Activated naive CD4-positive, alpha-beta T cell treated with anti-CD3 and anti-CD28 coated beads, Interleukin-2, amount 10 ng/mL, durations not matched to agents 7 days and 5 days (primary cell): ENCODE measurements around the gene ACTN4.

Experiments used
- CTCF ChIA-PET: fragments of 350-600 bp; sonication (Branson Sonifier 250); formaldehyde crosslinking; loops from one replicate; lab custom pipeline; 2021; ENCODE audit warnings: antibody characterized with exemption; lab: Charles Lee
- DNase-seq: peaks from one replicate; pipeline ENCODE4 v3.0.0-alpha.2; 2020
- H3K27ac Mint-ChIP-seq: one replicate; pipeline ENCODE4 v1.8.0; 2021; ENCODE audit warnings: mild to moderate bottlenecking, moderate library complexity, mixed read lengths
- H3K27me3 Mint-ChIP-seq: one replicate; pipeline ENCODE4 v1.8.0; 2021; ENCODE audit warnings: mild to moderate bottlenecking, mixed read lengths
- H3K36me3 Mint-ChIP-seq: one replicate; pipeline ENCODE4 v1.8.0; 2021; ENCODE audit warnings: mixed read lengths
- H3K4me1 Mint-ChIP-seq: one replicate; pipeline ENCODE4 v1.8.0; 2021; ENCODE audit warnings: mixed read lengths
- H3K4me3 Mint-ChIP-seq: one replicate; pipeline ENCODE4 v1.8.0; 2021; ENCODE audit warnings: mild to moderate bottlenecking, moderate library complexity, mixed read lengths
- H3K9me3 Mint-ChIP-seq: one replicate; pipeline ENCODE4 v1.8.0; 2021; ENCODE audit warnings: mixed read lengths

ACTN4 gene

DNA sequence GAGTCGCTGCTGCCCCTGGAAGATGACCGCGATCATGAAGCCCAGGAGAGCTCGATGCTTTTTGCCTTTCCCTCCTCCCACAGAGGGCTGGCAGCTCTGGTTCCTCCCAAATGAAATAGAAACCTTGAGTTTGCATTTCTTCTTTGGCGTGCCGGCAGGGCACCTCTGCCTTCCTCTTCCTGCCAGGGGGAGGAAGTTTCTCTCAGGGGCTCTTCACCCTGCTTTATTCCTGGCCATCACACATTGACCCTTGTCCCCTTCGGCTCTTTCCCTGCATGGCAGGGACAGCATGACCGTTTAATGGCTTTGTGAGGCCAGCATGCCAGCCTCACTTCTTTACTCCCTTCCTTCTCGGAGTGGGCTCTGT, 47.9 kb downstream of the ACTN4 start:
- CTCF ChIA-PET, result no interaction called here
- DNase-seq, result no peak
- Mint-ChIP-seq H3K9me3 (no peaks in the 10 kb centered on the region), H3K27me3 (no peaks in the 10 kb centered on the region), H3K27ac (no peak overlapping the region), H3K4me3 (no peak overlapping the region), H3K4me1 (peaks cover 72% of the 10 kb centered on the region), H3K36me3 (peaks cover 38% of the 10 kb centered on the region)

DNA sequence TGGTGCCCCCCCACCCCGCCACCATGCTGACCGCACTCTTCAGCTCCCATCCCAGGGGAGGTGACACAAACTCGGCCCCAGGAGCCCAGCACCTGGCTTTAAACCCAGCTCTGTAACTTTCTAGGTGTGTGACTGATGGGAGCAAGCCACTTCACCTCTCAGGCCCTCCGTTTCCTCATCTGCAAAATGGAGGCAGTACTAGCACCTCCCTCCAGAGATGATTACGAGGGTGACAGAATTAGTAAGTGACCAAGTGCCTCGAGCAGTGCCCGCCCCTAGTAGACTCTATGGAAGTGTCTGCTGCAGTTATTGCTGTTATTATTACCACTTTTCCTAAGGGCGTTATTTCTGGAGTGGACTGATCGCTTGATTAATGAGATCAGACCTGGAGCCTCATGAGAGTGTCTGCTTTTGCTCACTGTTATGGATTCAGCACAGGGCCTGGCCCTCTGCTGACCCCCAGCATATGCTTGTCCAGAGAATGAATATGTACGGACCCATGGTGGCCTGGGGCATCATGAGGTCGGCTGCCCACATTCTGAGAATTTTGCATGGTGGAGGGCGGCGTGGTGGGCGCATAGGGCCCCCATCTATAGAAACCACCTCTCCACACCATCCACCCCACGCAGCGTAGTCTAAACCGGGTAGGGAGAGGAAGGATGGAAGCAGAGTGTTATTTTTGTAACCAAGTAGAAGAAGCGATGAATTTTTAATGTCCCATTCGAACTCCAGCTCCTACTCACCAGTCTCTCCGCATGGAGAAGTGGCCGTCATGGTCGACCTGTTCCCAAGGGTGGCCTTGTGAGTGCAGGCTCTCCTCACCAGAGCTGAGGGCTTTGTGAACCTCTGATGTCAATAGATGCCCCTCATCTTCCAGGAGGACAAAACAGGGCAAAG, 48.6 kb downstream of the ACTN4 start:
- CTCF ChIA-PET, result interaction anchor here (0.5 kb wide), 1 partner anchor 11 kb away, joined by 3 read pairs; no protein-coding TSS in a partner anchor
- peaks cover 68% of the 10 kb centered on the region for H3K4me1 Mint-ChIP-seq
- peaks cover 41% of the 10 kb centered on the region for H3K36me3 Mint-ChIP-seq
- no peak for DNase-seq
- no peaks in the 10 kb centered on the region for H3K27me3 Mint-ChIP-seq
- H3K4me3 Mint-ChIP-seq, result no peak overlapping the region
- no peaks in the 10 kb centered on the region for H3K9me3 Mint-ChIP-seq
- no peak overlapping the region for H3K27ac Mint-ChIP-seq

DNA sequence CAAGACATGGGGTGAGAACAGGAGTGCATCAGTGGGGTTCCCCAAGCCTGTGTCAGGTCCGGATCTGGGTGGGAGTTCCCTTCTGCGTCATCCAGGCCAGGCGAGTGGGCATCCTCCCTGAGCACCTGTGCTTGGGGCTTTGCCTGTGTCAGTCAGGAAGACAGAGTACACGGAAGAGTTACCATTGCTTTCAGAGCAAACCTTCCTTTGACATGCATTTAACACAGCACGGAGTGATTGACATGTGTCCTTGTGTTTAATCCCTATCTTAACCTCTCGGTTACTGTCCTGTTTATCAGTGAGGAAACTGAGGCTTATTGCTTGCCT, 49.2 kb downstream of the ACTN4 start:
- H3K4me1 Mint-ChIP-seq, result peaks cover 67% of the 10 kb centered on the region
- no peak overlapping the region for H3K4me3 Mint-ChIP-seq
- no peaks in the 10 kb centered on the region for H3K27me3 Mint-ChIP-seq
- CTCF ChIA-PET, result no interaction called here
- H3K9me3 Mint-ChIP-seq, result no peaks in the 10 kb centered on the region
- DNase-seq, result no peak
- no peak overlapping the region for H3K27ac Mint-ChIP-seq
- H3K36me3 Mint-ChIP-seq, result peaks cover 42% of the 10 kb centered on the region

DNA sequence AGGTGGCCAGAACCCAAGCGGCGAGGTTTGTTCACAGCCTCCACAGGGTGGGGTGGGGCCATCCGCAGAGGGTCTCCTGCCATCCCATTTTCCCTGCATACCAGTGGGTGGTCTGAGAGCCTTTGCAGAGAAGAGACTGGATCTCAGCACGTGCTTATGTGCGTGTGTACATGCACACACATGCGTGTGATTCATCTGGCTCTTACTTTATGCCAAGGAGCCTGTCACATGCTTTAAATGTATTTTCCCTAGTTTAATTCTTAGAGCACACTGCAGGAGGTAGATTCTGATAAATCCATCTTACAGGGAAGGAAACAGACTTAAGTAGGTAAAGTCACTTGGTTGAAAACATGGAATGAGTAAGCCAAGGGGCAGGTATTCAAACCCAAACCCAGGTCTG, 49.7 kb downstream of the ACTN4 start:
- no peaks in the 10 kb centered on the region for H3K9me3 Mint-ChIP-seq
- H3K27ac Mint-ChIP-seq, result no peak overlapping the region

DNA sequence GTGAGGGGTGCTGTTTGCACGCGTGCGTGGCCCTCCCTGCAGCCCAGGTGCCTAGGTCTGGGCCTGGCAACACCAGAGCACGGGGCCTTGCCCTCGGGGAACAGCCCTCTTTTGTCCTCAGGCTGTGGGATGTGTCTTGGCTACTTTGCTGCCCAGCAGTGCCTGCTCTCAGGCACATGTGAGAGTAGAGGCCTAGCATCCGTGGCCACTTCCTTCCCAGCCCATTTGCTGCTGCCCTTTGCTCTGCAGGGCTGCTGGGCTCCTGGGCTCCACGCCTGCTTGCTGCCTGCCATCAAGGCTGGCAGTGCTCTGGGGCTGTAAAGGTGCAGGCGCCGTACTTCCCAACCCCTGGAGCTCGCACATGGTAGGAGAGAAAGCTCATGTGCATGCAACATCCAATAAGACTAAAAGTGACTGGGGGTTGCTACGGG, 50.2 kb downstream of the ACTN4 start:
- H3K27ac Mint-ChIP-seq, result no peak overlapping the region

More for the DNA sequence above, 49.7 kb downstream of the ACTN4 start:
- Mint-ChIP-seq H3K36me3 (peaks cover 39% of the 10 kb centered on the region), H3K27me3 (no peaks in the 10 kb centered on the region), H3K4me3 (no peak overlapping the region), H3K4me1 (peaks cover 62% of the 10 kb centered on the region)
- DNase-seq, result no peak
- CTCF ChIA-PET, result no interaction called here

DNA sequence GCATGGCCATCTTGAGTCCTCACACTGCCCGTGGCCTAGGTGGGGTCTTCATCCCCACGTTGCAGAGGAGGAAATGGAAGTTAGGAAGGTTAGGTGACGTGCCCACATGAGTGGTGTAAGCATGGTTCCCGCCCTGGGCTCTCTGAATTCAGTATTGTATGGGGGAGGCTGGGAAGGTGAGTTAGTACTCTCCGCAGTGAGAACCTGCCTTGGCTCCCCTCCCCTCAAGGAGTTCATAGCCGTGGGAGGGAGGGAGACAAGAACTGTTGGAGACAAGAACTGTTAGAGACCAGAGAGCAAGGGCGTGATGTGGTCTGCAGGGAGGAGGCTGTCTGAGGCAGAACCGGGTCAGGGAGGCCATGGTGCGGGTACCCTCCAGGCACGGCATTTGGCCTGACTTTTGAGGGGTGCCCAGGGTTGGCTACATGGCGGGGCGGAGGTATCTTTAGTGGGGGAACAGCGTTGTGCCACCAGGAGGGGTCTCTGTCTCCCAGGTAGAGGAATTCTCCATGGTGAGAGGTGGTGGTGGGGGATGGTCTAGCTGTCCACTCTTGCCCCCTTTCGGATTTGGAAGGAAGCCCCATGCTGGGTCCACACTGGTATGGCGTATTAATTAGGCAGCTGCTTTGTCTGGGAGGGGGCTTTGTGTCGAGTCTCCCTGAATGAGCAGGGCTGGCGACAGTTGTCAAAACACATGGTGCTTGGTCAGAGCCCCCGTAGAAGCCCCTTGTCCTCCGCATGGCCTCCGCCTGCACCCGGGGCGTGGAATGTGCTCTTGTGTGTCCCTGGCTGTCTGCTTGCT, 51.0 kb downstream of the ACTN4 start:
- Mint-ChIP-seq H3K4me1 (peaks cover 50% of the 10 kb centered on the region), H3K27ac (no peak overlapping the region), H3K9me3 (no peaks in the 10 kb centered on the region), H3K36me3 (peaks cover 38% of the 10 kb centered on the region), H3K27me3 (no peaks in the 10 kb centered on the region), H3K4me3 (no peak overlapping the region)
- CTCF ChIA-PET, result no interaction called here
- DNase-seq, result no peak

More for the DNA sequence above, 50.2 kb downstream of the ACTN4 start:
- Mint-ChIP-seq H3K9me3 (no peaks in the 10 kb centered on the region), H3K4me3 (no peak overlapping the region), H3K36me3 (peaks cover 39% of the 10 kb centered on the region), H3K27me3 (no peaks in the 10 kb centered on the region), H3K4me1 (peaks cover 57% of the 10 kb centered on the region)
- no peak for DNase-seq
- CTCF ChIA-PET, result no interaction called here

DNA sequence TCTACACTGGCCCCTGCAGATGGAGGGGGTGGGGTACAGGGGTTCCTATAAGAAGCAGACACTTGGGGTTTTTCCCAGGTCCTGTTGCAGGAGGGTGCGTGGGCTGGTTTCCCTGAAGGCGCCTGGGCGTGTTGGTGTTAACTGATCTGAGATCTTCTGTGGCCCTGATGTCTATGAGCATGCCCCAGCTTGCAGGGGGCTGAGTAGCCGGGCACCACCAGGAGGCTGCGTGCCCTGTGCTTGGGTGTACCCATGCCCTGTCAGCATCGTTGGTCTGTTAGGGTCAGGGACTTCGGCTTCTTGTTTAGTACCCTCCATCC, 51.5 kb downstream of the ACTN4 start:
- peaks cover 44% of the 10 kb centered on the region for H3K4me1 Mint-ChIP-seq
- no peak overlapping the region for H3K4me3 Mint-ChIP-seq
- H3K9me3 Mint-ChIP-seq, result no peaks in the 10 kb centered on the region
- DNase-seq, result no peak
- CTCF ChIA-PET, result no interaction called here
- H3K27me3 Mint-ChIP-seq, result no peaks in the 10 kb centered on the region
- H3K27ac Mint-ChIP-seq, result no peak overlapping the region
- peaks cover 39% of the 10 kb centered on the region for H3K36me3 Mint-ChIP-seq

DNA sequence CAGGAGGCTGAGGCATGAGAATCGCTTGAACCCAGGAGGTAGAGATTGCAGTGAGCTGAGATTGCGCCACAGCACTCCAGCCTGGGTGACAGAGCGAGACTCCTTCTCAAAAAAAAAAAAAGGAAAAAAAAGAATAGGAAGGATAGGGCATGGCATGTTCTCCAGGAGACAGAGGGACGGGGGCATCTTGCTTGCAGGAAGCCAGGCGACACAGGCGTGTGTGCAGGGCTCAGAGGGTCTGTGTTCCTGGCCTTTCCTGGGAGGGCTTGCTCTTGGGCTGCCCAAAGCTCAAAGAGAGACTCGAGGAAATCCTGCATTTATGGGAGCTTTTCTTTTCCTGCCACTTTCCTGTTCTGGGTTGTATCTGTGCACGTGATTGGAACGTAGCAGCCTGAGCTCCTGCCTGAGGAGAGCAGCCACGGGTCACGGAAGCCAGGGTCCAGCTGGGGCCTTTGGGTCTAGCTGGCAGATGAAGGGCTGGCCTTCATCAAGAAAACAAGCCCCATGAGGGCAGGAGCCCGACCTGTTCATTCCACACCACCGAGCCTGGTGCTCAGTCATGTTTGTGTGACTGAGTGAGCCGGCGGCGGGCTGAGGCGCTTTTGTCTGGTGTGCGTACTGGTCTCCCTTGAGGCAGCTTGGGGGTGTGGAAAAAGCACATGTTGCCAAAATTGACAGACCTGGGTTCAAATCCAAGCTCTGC, 52.3 kb downstream of the ACTN4 start:
- DNase-seq, result no peak
- Mint-ChIP-seq H3K36me3 (peaks cover 42% of the 10 kb centered on the region), H3K27ac (no peak overlapping the region), H3K4me1 (peaks cover 36% of the 10 kb centered on the region), H3K4me3 (no peak overlapping the region), H3K27me3 (no peaks in the 10 kb centered on the region), H3K9me3 (no peaks in the 10 kb centered on the region)
- CTCF ChIA-PET, result no interaction called here

DNA sequence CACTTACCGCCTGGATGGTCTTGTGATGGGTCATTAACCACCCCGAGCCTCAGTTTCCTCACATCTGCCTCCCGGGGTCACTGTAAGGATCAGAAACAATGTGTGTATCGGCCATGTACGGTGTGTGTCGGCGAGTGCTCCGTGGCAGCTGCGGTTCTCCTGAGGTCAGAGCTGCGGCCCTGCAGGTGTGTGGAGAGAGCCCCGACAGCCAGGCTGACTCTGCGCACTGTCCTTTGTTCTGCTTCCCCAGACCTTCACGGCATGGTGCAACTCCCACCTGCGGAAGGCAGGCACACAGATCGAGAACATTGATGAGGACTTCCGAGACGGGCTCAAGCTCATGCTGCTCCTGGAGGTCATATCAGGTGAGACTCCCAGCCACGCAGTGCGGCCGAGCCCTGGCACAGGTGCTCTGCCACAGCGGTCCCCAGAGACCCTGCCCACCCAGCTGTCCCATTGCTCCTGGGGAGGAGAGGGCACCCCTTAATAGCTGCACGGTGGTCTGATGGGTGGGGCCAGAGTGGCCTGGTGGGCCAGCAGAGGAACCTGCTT, 53.0 kb downstream of the ACTN4 start:
- Mint-ChIP-seq H3K27me3 (no peaks in the 10 kb centered on the region), H3K27ac (no peak overlapping the region), H3K4me3 (no peak overlapping the region), H3K4me1 (peaks cover 30% of the 10 kb centered on the region), H3K36me3 (peaks cover 41% of the 10 kb centered on the region), H3K9me3 (no peaks in the 10 kb centered on the region)
- DNase-seq, result no peak
- CTCF ChIA-PET, result no interaction called here

DNA sequence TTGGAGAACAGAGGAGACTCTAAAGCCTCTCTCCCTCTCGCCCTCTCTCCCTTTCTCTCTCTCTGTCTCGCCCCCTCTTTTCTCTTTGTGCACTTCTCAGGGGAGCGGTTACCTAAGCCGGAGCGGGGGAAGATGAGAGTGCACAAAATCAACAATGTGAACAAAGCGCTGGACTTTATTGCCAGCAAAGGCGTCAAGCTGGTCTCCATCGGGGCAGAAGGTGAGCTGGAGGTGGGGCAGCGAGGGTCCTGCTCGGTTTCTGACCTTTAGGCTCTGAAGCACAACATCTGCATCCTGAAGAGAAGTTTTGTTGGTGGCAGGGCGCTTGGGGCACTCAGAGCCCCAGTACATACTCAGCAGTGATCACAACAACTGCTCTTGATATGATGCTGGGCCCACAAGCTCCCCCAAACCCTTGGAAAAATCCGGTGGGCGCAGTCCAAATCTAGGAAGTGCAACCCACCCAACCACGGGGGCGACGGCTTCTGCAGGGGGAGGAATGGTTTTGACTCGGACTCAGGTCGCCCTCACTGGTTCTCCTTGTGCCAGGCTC, 53.5 kb downstream of the ACTN4 start:
- Mint-ChIP-seq H3K9me3 (no peaks in the 10 kb centered on the region), H3K36me3 (peaks cover 38% of the 10 kb centered on the region), H3K4me1 (peaks cover 24% of the 10 kb centered on the region), H3K4me3 (no peak overlapping the region), H3K27me3 (no peaks in the 10 kb centered on the region), H3K27ac (no peak overlapping the region)
- CTCF ChIA-PET, result no interaction called here
- DNase-seq, result no peak

DNA sequence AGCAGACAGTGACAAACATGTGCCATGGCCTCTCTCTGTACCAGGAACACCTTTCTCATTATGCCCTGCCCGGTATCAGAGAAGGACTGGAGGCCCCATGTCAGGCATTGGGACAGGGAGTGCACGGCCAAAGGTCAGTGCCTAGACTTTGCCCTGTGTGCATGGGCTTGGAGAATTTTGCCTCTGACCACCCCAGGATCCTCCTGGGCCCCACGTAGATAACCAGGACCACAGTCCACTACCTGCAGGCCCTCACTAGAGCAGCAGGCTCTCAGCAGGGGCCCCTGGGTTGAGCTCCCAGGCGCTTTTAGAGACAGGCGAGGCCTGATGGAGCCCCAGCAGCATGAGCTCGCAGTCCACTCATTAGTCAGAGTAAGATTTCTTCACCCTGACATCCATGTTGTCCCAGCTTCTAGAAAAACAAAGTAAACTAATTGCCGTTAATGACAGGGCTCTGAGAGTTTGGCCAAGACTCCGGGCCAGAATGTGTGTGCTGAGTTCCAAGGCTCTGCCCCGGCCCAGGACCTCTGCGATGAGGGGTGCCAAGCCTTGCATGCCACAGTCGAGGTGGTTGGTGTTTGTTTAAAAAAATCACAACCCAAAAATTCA, 54.1 kb downstream of the ACTN4 start:
- Mint-ChIP-seq H3K4me1 (peaks cover 20% of the 10 kb centered on the region), H3K9me3 (no peaks in the 10 kb centered on the region), H3K27me3 (no peaks in the 10 kb centered on the region), H3K27ac (no peak overlapping the region), H3K4me3 (no peak overlapping the region), H3K36me3 (peaks cover 39% of the 10 kb centered on the region)
- CTCF ChIA-PET, result no interaction called here
- DNase-seq, result no peak

DNA sequence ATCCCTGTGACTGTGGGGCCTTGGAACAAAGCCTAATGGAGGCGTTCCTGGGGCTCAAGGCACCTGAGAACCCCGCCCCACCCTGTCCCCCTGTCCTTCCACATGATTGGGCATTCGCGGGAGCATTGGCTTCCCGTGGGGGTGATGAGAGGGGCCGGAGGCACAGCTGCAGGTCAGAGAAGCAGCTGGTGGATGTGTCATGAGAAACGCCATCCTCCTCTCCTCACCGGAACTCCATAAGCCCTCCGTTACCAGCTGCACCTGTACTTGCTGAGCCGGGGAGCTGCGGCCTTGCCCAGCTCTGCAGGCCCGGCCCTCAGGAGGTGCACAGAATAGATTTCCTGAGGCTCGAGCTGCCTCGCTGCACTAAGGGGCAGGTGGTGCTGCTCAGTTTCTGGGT, 54.8 kb downstream of the ACTN4 start:
- Mint-ChIP-seq H3K4me1 (peaks cover 15% of the 10 kb centered on the region), H3K27ac (no peak overlapping the region), H3K9me3 (no peaks in the 10 kb centered on the region), H3K4me3 (no peak overlapping the region), H3K36me3 (peaks cover 41% of the 10 kb centered on the region), H3K27me3 (no peaks in the 10 kb centered on the region)
- DNase-seq, result no peak
- CTCF ChIA-PET, result no interaction called here

DNA sequence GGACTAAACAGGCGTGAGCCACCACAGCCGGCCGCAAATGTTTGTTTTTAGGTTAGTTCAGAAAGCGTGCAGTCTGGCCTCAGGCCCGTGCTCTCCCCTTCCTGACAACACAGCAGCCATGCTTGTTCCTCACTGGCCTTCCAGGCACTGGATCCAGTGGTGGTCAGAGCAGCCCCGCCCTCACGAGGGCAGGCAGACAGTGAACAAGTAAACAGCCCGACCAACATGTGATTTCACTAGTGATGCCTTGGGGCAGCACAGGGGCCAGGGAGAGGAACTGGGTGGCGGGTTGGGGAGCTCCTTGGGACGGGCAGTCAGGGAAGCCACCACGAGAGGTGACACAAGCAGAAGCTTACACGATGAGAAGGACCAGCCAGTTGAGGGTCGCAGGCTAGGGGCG, 56.1 kb downstream of the ACTN4 start:
- Mint-ChIP-seq H3K36me3 (peaks cover 42% of the 10 kb centered on the region), H3K9me3 (no peaks in the 10 kb centered on the region), H3K4me1 (peaks cover 7% of the 10 kb centered on the region), H3K4me3 (no peak overlapping the region), H3K27ac (peak overlapping the region; percentile 68), H3K27me3 (no peaks in the 10 kb centered on the region)
- DNase-seq, result no peak
- CTCF ChIA-PET, result no interaction called here
